HG03175 (cell line): ENCODE data around the gene COMMD3.
A peak's percentile ranks its signal among the peaks of the same experiment; 100 is the strongest.
"Not testable (repeated sequence)": the region's sequence is repeated elsewhere in the genome, so short reads cannot be mapped to it uniquely, and the experiment has no call there.

Experiments used
- ATAC-seq: cut with Tn5 transposase; IDR thresholded peaks from one replicate; pipeline ENCODE4 v1.9.1; 2021; ENCODE audit warnings: mild to moderate bottlenecking, moderate library complexity; ENCODE audit not compliant: unreplicated experiment

Gene COMMD3

DNA sequence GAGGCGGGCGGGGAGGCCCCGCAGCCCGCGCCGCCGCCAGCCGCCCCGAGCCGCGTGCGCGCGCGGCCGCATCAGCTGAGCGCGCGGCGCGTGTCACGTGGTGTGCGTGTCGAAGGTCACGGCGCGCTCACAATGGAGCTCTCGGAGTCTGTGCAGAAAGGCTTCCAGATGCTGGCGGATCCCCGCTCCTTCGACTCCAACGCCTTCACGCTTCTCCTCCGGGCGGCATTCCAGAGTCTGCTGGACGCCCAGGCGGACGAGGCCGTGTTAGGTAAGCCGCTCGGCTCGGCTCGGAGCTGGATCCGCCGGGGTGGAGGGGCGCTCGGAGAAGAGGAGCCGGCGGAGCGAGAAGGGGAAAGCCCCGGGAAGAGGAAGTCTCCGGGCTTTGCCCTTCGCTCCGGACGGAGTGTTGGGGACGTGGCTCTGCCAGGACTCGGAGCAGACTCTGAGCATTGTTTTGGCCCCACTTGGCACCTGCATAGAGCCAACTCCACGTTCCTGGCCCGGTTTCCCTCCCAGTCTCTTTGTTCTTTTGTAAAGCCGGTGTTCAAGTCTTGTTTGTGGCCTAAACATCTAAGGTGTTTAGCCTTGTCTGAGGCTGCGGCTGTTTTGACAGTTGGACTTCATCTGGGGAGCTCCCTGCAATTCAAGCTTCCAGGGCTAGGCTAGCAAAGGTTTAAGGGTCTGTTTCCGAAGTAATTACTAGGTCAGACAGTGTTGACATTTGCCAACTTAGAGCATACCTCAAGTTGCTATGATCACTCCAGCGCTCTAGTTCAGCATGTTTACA, at the start of gene COMMD3:
COMMD3 (plus strand) TSS at position 103 of the 790 bp plus-strand sequence; CDS start at position 133, 30 bp downstream.
- ATAC-seq: peak; percentile 65

DNA sequence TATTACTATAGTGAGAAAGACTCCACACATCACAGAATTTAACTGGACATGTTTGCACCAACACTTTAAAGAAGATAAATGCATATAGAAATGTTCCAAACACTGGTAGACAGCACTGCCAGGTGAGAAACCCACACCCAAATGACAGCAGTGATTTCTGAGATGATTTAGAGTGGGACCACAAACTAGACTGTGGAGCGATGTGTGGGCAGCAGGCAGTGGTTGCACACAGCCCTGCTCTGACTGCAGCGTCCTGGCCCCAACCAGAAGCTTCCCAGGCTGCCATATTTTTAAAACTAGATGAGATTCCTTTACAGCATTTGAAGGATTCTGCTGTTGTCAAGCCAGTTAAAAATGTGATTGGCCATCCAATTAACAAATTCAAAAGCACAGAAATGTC, 47.7 kb upstream of the COMMD3 start:
- no peak for ATAC-seq

DNA sequence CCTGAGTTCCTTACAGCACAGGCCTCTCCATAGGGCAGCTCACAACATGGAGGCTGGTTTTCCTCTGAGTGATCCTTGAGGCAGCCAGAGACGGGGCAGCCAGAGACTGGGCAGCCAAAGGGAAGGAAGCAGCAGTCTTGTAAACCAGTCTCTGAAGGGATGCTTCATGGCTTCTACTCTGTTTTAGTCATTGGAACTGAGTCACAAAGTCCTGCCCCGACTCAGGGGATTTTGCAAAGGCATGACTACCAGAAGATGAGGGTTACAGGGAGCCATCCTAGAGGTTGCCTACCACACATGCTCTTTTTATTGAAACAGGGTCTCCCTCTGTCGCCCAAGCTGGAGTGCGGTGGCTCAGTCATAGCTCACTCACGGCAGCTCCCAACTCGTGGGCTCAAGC, 44.4 kb upstream of the COMMD3 start:
- no peak for ATAC-seq

DNA sequence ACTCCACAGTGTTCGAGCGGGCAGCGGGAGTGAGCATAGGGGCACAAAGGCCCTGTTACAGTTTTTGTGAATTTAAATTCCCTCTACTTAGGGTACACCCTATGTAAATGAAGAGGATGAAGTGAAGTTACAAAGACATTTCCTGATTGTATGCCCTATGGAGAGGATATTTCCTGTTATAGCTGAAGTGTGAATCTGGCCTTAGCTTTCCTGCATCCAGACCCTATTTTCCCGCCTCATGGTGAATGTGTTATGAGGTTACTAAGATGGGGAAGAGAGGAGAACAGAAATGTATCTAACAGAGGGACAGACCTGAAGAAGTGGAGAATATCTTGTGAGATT, 37.8 kb upstream of the COMMD3 start:
- no peak for ATAC-seq

DNA sequence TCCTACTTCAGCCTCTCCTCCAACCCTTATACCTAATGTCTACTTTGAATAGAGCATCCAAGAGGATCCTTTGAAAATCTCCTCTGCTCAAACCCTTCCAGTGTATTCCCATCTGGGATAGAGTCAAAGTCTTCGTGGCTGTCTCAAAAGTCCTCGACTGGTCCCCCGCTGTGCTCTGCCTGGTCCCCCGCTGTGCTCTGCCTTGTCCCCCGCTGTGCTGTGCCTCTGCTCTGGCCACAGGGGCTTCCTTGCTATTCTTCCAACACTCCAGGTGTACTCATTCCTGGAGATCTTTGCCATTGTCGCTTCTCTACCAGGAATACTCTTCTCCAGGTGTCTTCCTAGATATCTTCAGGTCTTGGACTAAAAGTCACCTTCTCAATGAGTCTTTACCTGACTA, 36.1 kb upstream of the COMMD3 start:
- no peak for ATAC-seq

DNA sequence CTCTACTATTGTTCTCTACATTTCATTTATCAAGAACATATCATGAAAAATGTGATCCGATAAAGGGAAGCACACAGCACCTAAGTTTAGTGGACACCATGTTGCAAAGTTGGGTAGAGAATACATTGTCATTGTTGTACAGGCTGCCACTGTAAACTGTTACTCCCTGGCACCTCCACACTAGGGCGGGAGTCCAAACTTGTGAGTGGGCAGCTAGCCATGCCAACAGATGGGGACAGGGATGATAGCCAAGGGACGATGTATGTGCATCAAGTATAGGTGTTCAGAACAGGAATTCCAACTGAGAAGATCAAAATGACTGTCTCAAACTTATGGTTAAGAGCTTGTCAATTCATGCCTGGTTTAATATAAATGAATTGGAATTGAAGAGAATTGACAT, 31.1 kb upstream of the COMMD3 start:
- no peak for ATAC-seq

DNA sequence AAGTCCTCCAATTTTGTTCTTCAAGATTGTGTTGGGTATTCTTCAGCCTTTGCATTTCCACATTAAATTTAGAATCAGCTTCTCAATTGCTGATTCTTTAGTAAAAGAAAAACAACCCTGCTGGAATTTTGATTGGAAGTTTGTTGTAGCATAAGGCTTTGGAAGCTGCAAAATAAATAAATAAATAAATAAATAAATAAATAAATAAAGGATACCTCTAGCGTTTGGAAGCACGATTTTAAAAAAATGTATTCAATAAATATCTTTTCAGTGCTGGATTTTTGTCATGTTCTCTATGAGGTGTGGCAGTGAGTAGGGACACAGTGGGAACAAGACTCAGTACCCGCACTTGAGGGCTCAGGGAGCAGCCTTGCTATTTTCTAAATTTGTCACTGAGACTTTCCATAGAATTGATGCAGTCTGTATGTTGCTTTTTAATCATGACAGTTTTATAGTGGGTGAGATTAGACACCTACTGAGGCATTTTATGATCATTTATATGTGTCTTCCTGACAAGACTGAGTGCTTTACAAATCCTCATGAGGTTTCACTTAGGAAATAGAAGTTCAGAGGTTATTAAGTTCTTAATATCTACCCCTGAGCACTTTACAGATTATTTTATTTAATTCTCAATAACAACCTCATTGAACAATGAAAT, 22.3 kb upstream of the COMMD3 start:
- no peak for ATAC-seq

DNA sequence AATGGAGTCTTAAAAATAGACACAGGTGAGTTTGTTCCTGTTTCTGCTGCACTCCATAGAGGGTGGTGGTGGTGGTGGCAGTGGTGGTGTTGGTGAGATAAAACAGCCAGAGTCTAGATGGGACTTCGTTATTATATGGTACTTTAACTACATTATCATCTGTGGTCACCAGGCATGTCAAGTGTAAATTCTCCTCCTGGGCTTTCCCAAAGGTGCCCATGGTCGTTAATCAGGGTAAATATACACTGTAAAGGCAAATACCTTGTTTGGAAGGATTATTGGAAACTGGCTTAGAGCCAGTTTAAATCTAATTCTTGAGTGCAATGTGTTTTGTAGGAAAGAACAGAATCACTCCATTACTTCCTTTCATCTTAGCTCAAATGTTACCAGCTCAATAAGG, 21.5 kb upstream of the COMMD3 start:
- ATAC-seq: no peak

DNA sequence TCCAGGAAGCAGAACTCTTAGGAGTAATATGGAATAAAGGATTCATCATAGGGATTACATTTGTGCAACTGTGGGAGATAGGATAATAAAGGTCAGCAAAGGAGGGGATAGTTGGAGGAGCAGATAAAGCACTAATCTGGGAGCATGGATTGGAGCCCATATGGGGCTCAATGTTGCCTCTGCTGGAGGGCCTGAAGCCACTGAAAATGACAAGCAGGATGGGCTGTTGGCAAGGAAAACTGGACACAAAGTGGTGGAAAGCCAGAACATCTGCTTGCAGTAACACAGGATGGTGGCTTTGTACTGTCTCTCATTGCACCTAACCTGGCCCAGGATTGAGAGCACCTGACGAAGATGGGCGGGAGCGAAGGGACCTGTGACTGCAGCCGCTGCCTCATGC, 15.0 kb upstream of the COMMD3 start:
- no peak for ATAC-seq

DNA sequence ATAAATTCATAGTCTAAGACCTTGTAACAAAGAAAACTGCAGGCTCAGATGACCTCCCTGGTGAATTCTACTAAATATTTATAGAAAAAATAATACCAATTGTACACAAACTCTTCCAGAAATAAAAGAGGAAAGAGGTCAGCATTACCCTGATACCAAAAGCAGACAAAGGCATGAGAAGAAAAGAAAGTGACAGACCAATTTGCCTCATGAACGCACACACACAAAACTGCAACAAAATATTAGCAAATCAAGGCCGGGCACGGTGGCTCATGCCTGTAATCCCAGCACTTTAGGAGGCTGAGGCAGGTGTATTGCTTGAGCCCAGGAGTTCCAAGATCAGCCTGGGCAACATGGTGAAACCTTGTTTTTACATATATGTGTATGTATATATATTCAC, 12.7 kb upstream of the COMMD3 start:
- no peak for ATAC-seq

DNA sequence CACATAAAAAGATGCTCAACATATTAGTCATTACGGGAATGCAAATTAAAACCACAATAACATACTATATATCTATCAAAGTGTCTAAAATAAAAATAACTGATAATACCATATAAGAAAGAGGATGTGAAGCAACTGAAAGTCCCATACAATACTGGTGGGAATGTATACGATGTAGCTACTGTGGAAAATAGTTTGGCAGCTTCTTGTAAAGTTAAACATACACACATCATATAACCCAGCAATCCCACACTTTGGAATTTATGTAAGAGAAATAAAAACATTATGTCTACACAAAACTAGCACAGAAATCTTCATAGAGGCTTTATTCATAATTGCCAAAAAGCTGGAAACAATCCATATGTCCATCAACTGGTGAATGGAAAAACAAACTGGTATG, 10.5 kb upstream of the COMMD3 start:
- no peak for ATAC-seq

DNA sequence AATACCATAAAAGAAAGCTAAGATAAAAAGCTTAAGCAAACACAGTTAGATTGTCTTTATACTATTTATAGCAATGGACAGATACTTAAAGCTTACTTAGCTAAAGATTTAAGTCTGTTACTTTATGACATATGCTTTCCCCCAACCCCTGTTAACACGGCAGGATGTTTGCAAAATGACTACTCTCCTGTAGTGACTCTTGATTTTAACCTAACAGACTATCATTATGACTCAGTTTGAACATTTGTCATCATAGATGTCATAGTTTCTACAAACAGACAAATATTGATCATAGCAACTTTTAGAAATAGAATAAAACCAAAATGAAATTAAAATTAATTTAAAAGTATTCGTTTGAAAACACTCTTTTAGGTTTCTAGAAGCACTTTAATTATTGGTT, 7.8 kb upstream of the COMMD3 start:
- peak; percentile 93 for ATAC-seq

DNA sequence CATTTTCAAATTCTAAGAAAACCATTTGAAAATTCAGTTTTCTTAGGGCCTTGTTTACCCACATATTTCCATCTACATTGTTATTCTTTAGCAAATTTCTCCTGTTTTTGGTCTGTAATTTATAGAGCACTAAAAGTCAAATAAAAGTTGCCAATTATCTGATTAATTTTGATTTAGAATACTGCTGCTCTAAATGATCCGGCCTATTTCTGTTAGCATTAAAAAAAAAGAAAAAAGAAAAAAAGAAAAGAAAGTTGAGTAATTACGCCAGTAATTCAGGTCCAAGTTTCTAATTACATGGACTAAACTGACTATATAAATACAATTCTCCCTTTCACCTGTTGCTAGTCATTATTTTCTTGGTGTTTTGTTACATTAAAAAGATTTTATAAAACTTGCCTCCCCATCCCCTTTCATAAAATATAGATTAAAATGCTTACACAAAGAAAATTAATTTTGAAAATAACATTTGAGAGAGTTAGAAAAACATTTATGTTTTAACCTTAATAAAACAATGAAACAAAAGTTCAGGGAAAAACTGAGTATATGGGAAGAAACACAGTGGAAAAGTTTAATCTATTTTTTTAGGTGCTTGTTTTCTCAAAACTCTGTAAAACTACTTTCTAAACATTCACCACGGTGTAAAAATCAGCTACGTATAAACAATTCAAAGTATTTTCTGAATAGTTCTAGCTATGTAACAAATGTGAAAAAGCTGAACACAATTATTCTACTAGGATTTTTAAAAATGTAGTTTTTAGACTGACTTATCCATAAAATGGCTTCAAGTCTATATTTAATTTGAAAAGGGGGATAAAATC, 6.8 kb upstream of the COMMD3 start:
- ATAC-seq: no peak

DNA sequence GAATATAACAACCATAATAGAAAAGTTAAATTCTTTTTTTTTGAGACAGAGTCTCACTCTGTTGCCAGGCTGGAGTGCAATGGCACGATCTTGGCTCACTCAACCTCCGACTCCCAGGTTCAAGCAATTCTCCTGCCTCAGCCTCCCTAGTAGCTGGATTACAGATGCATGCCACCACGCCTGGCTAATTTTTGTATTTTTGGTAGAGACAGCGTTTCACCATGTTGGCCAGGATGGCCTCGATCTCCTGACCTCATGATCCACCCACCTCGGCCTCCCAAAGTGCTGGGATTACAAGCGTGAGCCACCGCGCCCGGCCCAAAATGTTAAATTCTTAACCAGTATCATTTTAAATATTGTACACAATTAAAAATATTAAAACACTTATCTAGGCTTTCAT, 6.2 kb upstream of the COMMD3 start:
- not testable (repeated sequence) for ATAC-seq

DNA sequence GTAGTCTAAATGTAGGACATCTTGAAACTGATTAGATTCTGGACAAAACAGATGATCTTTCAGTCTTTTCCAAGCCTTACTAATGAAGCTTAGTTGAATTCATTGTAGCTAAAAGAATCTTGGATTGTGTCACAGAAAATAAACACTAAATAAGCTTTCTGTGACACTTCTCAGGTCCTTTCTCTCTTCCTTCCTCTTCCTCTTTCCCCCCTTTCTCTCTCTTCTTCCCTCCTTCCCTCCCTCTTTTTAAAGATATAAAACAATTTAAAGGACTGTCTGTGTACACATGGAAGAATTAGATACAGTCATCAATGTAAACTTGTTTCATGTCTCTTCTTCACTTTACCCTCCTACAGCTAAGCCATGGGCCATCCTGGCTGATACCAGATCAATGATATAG, 5.3 kb upstream of the COMMD3 start:
- ATAC-seq: no peak

DNA sequence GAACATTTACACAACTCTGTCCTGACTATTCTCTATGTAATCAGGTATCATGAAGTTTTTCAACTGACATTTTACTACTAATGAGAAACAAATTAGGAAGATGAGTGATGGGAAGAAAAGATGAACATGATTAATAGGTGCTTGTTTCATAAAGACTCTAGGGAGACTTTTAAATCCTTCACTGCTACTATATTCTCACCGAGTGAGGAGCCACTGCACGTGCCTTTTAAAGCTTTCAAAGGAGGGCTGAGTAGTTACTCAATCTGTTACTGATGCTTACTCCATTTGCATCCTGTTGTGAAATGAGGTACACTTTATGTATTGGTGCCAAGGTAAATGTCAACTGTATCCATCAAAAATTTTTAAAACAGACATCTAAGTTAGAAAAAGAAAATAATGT, 1.3 kb upstream of the COMMD3 start:
- ATAC-seq: no peak

DNA sequence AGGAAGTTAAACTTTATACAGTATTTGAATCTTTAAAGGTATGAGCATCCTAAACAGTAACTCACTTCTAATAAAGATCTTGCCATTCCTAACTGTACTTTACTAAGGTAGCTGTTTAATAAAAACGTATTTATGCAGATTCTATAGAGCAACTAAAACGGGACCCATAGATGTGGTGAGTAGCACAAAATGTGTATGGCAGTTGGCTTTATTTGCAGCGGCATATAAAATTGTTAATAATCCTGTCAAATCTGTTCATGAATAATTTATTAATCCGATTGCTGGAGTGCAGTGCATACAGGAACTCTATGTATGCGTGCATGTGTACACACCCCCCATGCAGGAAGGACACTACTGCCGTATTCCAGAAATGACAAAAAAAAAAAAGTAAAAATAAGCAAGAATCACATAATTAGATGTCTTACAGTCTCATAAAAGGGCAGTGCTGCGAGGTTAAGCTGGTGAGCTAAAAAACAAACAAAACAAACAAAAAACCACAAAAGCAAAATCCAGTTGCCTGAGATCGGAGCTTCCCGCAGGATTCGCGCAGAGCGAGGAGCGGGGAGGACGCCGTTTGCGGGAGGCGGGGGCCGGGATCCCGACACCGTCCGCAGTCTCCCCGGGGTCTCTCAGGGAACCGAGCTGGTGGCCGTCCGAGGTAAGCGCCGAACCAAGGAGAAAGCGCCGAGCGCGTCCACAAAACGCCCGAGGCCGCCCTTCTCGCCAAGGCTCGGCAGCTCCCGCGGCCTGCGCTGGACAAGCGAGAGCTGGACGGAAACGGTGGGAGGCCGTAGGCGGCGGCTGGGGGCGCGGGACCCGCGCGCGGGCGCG, 518 bp upstream of the COMMD3 start:
- ATAC-seq: peak; percentile 31

DNA sequence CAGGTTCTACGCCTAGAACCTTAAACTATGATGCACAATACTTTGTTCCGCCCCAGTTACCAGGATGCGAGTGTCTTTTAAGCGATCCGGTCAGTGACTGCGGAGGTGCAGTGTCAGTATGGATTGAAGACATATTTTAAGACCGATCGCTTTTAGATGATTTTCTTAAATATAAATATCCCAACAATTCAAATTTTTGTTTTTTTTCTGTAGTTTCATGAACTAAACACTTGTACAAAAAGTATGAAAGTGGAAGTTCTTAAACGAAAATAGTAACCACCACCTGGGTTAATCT, 835 bp downstream of the COMMD3 start:
- ATAC-seq: peak; percentile 31

DNA sequence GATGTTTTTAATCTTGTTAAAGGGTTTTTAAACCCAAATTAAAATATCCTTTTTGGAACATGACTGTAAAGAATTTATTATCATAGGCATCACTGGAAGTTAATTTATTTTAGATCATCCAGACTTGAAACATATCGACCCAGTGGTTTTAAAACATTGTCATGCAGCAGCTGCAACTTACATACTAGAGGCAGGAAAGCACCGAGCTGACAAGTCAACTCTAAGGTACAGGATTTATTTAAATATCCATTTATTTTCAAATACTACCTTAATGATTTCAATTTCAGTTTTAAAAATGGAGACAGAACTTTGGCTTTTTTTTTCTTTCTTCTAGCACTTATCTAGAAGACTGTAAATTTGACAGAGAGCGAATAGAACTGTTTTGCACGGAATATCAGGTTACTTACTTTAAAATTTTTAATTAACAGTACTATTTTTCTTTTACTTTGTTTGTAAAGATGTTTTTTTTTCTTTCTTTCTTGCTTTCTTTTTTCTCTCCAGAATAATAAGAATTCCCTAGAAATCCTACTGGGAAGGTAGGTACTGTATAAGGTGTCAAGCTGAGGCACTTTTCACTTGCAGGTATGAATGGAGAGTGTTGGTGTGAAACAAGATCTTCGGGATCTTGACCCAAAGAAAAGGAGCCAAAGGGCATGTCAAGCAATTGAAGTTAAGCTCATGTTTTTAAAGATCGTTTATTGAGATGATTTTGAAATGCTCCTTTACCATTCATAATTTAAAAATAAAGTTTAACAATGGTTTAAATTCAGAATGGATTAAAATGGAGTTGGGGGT, 1.8 kb downstream of the COMMD3 start:
- ATAC-seq: no peak

DNA sequence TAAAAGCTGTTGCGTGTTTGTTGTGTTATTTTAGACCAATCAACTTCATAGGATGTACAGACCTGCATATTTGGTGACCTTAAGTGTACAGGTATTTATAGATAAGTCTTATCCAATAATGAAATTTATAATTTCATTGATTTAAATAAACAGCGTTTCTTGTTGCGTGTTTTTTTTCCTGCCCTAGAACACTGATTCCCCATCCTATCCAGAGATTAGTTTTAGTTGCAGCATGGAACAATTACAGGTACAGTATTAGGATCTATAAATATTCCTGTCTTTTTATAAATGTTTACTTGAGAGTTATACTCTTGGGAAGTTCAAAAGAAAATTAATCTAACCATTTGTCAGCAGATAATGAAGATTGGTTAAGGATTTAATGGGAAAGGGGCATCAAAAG, 2.6 kb downstream of the COMMD3 start:
- no peak for ATAC-seq
